Right lobe of liver (tissue), 4 donors: Measurements from ENCODE around the gene YTHDF1.

ENCODE experiments used
- CTCF ChIP-seq, 4 donors: fragments of 200-600 bp in 3 of 4; fragments of 450-650 bp in 1 of 4; IDR thresholded peaks; one replicate each; pipeline versions ENCODE4 v1.5.1 to v1.8.0; 2016 to 2022; ENCODE audit warnings: antibody characterized with exemption in 4 of 4, mild to moderate bottlenecking in 2 of 4
- POLR2A ChIP-seq: fragments of 450-650 bp; IDR thresholded peaks from one replicate; pipeline ENCODE4 v1.6.1; 2017; ENCODE audit warnings: antibody characterized with exemption, mild to moderate bottlenecking
- donor health status: DM: no; HTN: no; CAD: no.
- donor health status: DM: no; HTN: no; CAD: no.
- donor health status: DM: no; HTN: yes; CAD: no.

- TF ChIP-seq POLR2A: no peak
- TF ChIP-seq CTCF (IDR thresholded peaks at IDR 0.05): no peak
Observed at GRCh38 chr20:63177134-63177784, 38.7 kb downstream of the YTHDF1 start.
